ENCODE data around the gene PDZRN3. TPM values are rescaled to one million over a fixed set of nuclear protein-coding genes. Genes with fewer than 3 reads are reported as not detected.

PDZRN3 gene
- total RNA-seq, 1 experiment from 2014 or later: 5.2 TPM

DNA sequence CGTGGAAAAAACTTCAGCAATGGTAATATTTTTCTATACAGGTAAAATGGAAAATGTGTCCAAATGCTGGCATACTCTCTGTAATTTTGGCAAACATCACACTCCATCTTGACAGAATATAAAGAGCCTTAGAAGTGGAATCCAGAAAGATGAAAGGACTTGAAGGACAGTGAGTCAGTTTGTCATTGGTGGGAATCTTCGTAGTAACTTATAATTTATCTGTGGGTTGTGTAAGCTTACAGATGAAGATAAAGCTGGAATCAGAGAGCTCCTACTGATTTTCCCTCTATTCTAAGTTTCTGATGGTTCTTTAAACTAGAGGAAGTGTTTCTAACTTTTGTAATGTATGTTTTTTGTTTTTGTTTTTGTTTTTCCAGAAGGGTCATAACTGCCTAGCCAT lies 8.7 kb upstream of the PDZRN3 start:
- in situ Hi-C loops (cut with HindIII; ENCODE audit: low pct_unique_long_range_greater_than_20kb, low sequenced_read_pairs): no loop called here

DNA sequence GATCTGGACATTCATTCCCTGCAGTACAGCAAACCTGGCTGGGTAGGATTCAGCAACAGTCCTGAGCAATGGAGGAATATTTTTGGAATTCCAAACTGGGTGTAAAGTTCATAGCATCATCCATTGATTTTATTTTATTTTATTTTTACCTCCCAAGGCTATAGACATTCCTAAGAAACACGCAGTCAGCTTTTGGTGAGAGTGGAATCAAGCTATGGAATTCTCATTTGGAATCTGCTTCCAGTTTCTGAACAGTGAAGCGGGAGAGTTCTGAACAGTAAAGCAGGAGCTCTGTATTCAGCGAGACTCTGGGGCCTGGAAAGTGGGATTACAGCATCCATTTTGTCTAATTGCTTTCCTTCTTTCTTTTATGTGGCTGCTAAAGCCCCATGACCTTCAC lies 1.4 kb upstream of the PDZRN3 start:
- in situ Hi-C loops (cut with HindIII; ENCODE audit: low pct_unique_long_range_greater_than_20kb, low sequenced_read_pairs): no loop called here
- DNase-seq (ENCODE audit: low read depth, low spot score): no peak

More for the DNA sequence above, 8.7 kb upstream of the PDZRN3 start:
- no peak for DNase-seq (ENCODE audit: low read depth, low spot score)

- in situ Hi-C loops (cut with HindIII; ENCODE audit: low pct_unique_long_range_greater_than_20kb, low sequenced_read_pairs): no loop called here
- peak; percentile 45 for DNase-seq (ENCODE audit: low read depth, low spot score)
These were observed 522 bp downstream of the PDZRN3 start for GRCh38 chr3:73624017-73624820.

DNA sequence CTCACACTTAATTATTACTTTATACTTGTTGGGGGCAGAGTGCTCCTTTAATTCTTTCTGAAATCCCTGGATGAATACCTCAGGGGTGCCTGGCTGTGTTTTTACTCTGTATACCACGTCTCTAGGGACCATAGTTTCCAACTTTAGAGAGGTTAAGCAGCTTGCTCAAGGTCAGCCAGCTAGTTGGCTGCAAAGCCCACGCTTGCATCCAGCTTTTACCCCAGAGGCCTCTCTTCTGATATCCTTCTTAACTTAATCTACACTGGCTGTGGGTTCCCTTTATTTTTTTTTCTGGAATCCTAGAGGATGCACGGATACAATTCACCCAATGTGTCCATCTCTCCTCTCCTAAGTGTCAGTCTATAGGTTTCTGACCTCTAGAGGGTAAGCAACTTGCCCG lies 1.4 kb downstream of the PDZRN3 start:
- in situ Hi-C loops (cut with HindIII; ENCODE audit: low pct_unique_long_range_greater_than_20kb, low sequenced_read_pairs): no loop called here
- no peak for DNase-seq (ENCODE audit: low read depth, low spot score)

DNA sequence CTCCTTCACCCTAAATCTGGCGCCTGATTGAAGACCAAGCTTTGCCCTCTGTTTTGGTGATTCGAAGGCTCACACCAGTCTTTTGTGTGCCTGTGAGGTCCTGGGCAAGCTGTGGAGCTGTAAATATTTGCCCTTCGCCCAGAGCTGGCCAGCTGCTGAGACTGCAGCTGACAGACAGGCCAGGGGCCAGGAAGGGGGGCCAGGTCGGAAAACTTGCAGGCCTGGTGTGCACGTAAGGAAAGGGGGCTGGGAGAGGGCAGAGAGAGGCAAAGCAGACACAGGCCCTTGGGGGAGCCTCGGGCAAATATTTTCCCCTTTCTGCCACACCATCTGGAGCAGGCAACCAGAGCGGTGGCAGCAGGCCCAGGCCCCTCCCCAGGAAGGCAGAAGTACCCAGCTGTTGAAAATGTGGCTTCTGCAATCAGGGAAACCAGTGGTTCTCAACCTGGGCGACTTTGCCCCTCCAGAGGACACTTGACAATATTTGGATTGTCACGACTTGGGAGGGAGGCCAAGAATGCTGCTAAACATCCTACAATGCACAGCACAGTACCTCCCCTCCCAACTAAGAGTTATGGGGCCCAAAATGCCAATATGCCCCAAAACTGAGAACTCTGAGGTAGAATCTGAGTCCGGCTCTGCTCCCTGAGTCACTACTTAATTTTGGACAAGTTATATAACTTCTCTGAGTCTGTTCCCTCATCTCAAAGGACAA lies 2.5 kb downstream of the PDZRN3 start:
- in situ Hi-C loops (cut with HindIII; ENCODE audit: low pct_unique_long_range_greater_than_20kb, low sequenced_read_pairs): no loop called here

GRCh38 chr3:73621388-73621787 lies 3.4 kb downstream of the PDZRN3 start:
- in situ Hi-C loops (cut with HindIII; ENCODE audit: low pct_unique_long_range_greater_than_20kb, low sequenced_read_pairs): no loop called here

More for the DNA sequence above, 2.5 kb downstream of the PDZRN3 start:
- DNase-seq (ENCODE audit: low read depth, low spot score): no peak

GRCh38 chr3:73618461-73618860 lies 6.3 kb downstream of the PDZRN3 start:
- in situ Hi-C loops (cut with HindIII; ENCODE audit: low pct_unique_long_range_greater_than_20kb, low sequenced_read_pairs): no loop called here
- no peak for DNase-seq (ENCODE audit: low read depth, low spot score)

More at GRCh38 chr3:73621388-73621787, 3.4 kb downstream of the PDZRN3 start:
- no peak for DNase-seq (ENCODE audit: low read depth, low spot score)

DNA sequence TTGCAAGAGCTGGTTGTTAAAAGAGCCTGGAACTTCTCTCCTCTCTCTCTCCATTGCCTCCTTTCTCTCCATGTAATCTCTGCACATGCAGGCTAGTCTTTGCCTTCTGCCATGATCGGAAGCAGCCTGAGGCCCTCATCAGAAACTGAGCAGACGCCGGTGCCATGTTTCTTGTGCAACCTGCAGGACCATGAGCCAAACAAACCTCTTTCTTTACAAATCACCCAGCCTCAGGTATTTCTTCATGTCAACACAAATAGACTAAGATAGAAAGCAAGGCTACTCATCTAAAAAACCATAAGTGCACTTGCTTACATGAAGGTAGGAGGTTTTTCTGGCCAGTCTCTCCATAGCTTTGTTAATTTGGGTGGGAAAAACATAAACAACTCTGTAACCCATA lies 8.7 kb downstream of the PDZRN3 start:
- DNase-seq (ENCODE audit: low read depth, low spot score): no peak
- in situ Hi-C loops (cut with HindIII; ENCODE audit: low pct_unique_long_range_greater_than_20kb, low sequenced_read_pairs): no loop called here

DNA sequence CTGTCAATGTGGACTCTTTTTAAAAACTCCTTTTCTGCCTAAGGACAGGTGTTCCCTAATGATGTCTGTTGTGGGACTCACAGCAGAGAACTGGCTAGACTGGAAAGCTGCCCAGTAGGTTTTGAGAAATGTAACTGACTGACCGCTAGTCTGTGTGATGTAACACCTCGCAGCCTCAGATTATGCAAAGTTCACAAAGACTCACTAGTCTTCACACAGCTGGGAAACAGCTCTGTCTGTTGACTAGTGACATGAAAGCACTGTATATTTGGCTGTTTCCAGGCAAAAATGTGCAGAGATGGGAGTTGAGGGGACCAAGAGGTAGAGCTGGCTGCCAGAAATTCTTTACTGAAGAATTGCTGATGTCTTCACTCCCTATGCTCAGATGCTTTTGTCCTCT lies 10.3 kb downstream of the PDZRN3 start:
- no peak for DNase-seq (ENCODE audit: low read depth, low spot score)
- in situ Hi-C loops (cut with HindIII; ENCODE audit: low pct_unique_long_range_greater_than_20kb, low sequenced_read_pairs): no loop called here

DNA sequence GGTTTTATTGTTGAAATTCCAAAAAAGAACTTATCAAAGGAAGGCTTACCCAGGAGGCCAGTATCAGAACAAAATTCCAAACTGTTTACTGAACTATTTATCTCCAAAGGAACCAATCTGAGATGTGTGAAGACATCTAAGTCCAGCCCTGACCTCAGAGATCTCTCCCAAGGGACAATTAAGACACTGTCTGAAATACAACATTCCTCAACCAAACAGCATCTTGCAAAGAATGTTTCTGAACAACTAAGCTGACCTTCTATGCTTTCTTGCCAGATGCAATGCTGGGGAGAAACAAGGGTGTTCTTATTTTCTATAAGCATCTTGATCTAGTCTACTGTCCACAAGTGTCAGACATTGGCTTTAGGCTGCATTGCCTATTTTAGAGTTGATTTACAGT lies 13.6 kb downstream of the PDZRN3 start:
- in situ Hi-C loops (cut with HindIII; ENCODE audit: low pct_unique_long_range_greater_than_20kb, low sequenced_read_pairs): no loop called here
- peak; percentile 40 for DNase-seq (ENCODE audit: low read depth, low spot score)

- DNase-seq (ENCODE audit: low read depth, low spot score): no peak
- in situ Hi-C loops (cut with HindIII; ENCODE audit: low pct_unique_long_range_greater_than_20kb, low sequenced_read_pairs): no loop called here
These were observed 14.2 kb downstream of the PDZRN3 start for GRCh38 chr3:73610493-73610892.

DNA sequence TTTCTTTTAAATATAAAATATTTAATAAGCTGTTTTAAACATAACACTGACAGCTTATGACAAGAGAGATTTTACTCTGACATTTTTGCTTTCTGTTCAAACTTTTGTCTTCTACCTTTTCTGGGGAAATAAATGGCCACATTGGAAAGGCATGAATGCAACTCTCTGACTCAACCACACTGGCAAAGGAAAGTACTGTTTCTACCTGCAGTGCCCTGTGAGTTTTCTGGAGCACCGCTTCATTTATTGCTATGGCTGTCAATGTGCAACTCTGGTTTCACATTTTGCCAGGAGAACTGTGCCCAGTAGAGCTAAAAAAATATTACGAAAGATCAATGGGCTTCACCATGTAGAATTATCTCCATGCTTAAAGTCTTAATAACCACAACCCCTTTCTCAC lies 15.1 kb downstream of the PDZRN3 start:
- no peak for DNase-seq (ENCODE audit: low read depth, low spot score)
- in situ Hi-C loops (cut with HindIII; ENCODE audit: low pct_unique_long_range_greater_than_20kb, low sequenced_read_pairs): no loop called here

GRCh38 chr3:73609315-73609641 lies 15.5 kb downstream of the PDZRN3 start:
- in situ Hi-C loops (cut with HindIII; ENCODE audit: low pct_unique_long_range_greater_than_20kb, low sequenced_read_pairs): no loop called here
- DNase-seq (ENCODE audit: low read depth, low spot score): no peak

- in situ Hi-C loops (cut with HindIII; ENCODE audit: low pct_unique_long_range_greater_than_20kb, low sequenced_read_pairs): no loop called here
- DNase-seq (ENCODE audit: low read depth, low spot score): peak; percentile 85
These were observed 16.1 kb downstream of the PDZRN3 start for GRCh38 chr3:73608456-73609314.

- DNase-seq (ENCODE audit: low read depth, low spot score): no peak
- in situ Hi-C loops (cut with HindIII; ENCODE audit: low pct_unique_long_range_greater_than_20kb, low sequenced_read_pairs): no loop called here
These were observed 18.9 kb downstream of the PDZRN3 start for GRCh38 chr3:73605861-73606260.

DNA sequence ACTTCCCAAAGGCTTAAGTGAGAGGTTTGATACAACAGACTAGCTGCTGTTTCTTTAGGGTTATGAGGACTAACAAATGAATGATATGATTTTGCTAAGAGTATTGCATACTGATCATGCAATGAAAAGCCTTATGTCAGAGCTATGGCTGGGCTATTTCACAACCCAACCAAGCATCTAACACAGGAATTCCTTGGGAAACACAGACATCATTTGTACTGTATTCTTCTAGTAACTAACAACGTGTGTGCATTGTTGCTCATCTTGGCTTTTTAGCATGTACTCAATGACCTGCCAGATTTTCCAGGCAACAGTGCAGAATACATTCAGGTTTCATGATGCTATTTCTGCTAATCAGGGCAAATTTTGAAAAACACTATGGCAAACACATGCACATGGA lies 19.3 kb downstream of the PDZRN3 start:
- in situ Hi-C loops (cut with HindIII; ENCODE audit: low pct_unique_long_range_greater_than_20kb, low sequenced_read_pairs): no loop called here
- DNase-seq (ENCODE audit: low read depth, low spot score): peak; percentile 53

- in situ Hi-C loops (cut with HindIII; ENCODE audit: low pct_unique_long_range_greater_than_20kb, low sequenced_read_pairs): no loop called here
- DNase-seq (ENCODE audit: low read depth, low spot score): no peak
These were observed 20.3 kb downstream of the PDZRN3 start for GRCh38 chr3:73604451-73604850.

- DNase-seq (ENCODE audit: low read depth, low spot score): no peak
- in situ Hi-C loops (cut with HindIII; ENCODE audit: low pct_unique_long_range_greater_than_20kb, low sequenced_read_pairs): no loop called here
These were observed 21.0 kb downstream of the PDZRN3 start for GRCh38 chr3:73603762-73604171.

Measured in SK-MEL-5 (cell line).